NCI-H146 (cell line): ENCODE measurements around the gene SLC6A17.

Experiments used
- DNase-seq: peaks from one replicate; lab custom pipeline; 2025; lab: John Stamatoyannopoulos, UW

The SLC6A17 gene

GRCh38 chr1:110220324-110220723 lies 70.0 kb downstream of the SLC6A17 start:
- no peak for DNase-seq

- no peak for DNase-seq
Observed at GRCh38 chr1:110221119-110221518, 70.8 kb downstream of the SLC6A17 start.

- no peak for DNase-seq
Observed at GRCh38 chr1:110223127-110223526, 72.8 kb downstream of the SLC6A17 start.

- DNase-seq = no peak
Observed at GRCh38 chr1:110223581-110223980, 73.3 kb downstream of the SLC6A17 start.

- DNase-seq = no peak
Observed at GRCh38 chr1:110224240-110224995, 74.1 kb downstream of the SLC6A17 start.

GRCh38 chr1:110225212-110225611 lies 74.9 kb downstream of the SLC6A17 start:
- no peak for DNase-seq

DNA sequence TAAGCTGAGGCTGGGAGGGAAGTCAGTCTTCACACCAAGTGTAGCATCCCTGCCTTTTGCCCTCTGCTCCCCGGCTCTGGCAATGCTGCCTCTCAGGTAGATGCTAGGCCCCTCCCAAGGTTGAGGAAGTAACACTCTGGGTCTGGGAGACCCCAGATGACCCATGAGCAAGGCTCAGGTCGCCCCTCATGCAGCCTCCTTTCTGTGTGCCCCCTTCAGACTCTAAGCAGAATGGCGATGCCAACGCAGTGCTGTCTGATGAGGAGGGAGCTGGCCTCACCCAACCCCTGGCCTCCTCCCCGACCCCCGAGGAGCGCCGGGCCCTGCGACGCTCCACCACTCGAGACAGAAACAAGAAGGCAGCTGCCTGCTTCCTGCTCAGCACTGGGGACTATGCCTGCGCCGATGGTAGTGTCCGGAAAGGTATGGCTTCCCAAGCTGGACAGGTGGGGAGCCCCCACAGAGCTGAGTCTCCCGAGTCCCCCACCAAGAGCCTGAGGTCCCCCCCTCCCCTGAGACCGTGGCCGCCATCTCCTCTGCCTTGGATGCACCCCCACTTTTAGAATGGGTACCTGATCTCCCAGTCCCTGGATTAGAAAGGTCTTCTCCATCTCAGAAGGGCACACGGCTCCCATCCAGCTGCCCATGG lies 75.6 kb downstream of the SLC6A17 start:
- DNase-seq = no peak

DNA sequence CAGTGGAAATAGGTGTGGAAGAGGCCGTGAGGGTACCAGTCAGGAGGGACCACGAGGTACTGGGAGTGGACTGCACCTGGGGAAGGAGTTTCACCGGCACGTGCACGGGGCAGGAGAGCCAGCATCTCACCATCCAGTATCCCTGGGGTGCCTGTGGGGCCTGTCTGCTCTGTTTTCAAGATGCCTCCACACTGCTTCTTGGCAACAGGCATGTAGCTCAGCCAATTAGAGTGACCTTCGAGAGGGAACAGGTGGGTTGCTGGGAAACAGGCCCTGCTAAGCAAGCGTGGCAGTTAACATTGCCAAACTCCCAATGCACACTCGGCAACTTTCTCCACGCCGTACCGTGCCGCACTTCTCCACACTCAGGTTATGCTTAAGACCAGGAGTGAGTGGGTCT lies 77.5 kb downstream of the SLC6A17 start:
- DNase-seq = no peak

- DNase-seq = no peak
Observed at GRCh38 chr1:110228381-110228780, 78.1 kb downstream of the SLC6A17 start.

DNA sequence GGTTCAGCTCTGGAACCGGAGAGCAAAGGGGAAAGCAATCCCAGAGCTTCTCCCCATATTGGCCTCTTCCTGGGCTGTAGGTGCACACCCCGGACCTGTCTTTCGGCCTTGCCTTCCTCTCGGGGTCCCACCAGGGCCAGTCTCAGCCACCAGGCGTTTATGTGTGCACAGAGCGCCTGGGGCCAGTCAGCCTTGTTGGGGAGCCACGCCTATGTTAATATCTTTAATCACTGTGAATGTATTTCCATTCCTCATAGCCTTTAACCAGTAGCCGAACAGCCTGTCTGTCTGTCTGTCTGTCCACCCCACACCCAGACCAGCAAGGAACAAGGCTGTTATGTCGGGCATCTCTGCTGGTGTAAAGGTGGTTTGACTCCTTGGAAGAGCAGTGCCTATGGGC lies 78.6 kb downstream of the SLC6A17 start:
- no peak for DNase-seq

DNA sequence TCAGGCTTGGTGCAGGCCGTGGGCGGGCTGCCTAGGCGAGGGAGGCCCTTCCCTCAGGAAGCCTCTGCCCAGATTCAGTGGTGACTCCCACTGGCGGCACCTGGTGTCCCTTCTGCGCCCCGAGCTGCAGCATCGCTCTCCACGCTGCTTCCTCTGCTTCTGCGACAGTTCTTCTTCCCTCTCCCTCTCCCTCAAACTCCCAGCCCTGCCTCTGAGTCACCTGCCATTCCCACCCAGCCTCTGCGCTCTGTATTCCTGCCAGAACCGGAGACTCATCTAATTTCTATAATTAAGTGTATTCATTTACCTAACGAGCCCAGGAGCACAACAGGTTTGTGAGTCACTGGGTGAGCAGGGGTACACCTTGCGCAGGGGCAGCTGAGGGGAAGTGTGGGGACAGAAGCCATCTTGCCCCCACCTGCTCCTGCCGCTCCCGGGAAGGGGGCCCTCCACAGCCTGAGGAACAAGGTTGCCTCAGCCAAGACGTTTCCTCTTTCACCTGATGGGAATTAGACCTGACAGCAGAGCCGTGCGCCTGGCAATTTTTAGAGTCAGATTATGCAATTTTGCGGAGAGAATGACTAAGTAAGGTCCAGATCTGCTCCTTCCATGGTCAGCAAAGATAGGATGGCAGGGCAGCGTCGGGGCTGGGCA lies 79.2 kb downstream of the SLC6A17 start:
- no peak for DNase-seq

DNA sequence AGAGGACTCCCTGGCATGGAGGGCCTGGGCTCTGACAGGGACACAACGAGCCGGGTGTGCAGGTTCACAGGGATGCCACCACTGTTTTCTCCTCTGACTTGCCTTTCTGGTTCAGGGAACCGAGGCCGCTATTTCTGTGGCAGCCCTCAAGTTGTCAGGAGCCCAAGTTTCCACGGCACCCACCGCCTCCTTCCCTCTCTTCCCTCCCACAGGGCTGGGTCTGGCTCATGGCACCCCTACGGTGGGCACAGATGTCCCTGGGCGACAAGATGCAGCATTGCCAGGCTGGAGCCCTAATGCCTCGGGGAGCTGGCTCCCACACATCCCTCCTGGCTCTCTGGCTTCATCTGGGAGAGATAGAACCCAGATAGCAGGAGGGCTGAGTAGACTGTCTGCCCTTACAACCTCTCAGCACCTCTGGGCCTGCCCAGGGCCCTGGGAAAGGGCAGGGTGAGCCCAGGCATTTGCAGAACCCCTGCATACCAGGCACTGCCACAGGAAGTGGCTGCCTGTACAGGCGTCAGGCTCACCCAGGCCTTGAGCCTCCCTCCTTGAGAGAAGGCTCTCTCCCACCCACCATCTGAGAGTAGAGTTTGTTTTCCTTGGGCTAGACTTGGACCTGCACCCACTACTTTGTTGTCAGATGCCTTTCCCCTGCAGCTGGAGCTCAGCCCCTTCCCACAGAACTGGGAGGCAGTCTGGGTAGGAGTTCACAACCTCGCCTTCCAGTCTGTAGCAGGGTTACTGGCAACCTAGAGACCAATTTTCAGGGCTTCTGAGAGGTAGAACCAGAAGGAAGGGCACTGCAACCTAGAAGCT lies 80.3 kb downstream of the SLC6A17 start:
- no peak for DNase-seq

GRCh38 chr1:110233861-110234260 lies 83.6 kb downstream of the SLC6A17 start:
- peak; percentile 96 for DNase-seq

DNA sequence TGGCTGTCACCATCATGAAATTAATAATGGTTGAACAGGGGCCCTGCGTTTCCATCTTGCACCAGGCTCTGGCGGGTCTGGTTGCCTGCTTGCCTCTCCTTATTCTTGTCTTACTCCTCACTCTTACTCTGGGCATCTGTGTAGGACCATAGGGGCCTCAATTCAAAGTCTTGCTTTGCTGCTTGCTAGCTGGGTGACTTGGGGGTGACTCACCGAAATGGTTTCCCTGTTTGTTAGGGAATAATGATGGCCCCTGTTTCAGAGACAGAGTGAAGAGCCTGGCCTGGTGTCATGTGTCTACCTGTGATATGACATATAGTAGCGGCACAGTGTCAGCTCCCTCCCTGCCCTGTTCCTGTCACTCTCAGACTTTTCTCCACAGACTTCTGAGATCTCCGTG lies 84.4 kb downstream of the SLC6A17 start:
- no peak for DNase-seq

- DNase-seq = no peak
Observed at GRCh38 chr1:110235181-110235833, 85.0 kb downstream of the SLC6A17 start.

GRCh38 chr1:110235834-110236682 lies 85.8 kb downstream of the SLC6A17 start:
- DNase-seq = no peak

- DNase-seq = no peak
Observed at GRCh38 chr1:110237386-110238152, 87.3 kb downstream of the SLC6A17 start.

DNA sequence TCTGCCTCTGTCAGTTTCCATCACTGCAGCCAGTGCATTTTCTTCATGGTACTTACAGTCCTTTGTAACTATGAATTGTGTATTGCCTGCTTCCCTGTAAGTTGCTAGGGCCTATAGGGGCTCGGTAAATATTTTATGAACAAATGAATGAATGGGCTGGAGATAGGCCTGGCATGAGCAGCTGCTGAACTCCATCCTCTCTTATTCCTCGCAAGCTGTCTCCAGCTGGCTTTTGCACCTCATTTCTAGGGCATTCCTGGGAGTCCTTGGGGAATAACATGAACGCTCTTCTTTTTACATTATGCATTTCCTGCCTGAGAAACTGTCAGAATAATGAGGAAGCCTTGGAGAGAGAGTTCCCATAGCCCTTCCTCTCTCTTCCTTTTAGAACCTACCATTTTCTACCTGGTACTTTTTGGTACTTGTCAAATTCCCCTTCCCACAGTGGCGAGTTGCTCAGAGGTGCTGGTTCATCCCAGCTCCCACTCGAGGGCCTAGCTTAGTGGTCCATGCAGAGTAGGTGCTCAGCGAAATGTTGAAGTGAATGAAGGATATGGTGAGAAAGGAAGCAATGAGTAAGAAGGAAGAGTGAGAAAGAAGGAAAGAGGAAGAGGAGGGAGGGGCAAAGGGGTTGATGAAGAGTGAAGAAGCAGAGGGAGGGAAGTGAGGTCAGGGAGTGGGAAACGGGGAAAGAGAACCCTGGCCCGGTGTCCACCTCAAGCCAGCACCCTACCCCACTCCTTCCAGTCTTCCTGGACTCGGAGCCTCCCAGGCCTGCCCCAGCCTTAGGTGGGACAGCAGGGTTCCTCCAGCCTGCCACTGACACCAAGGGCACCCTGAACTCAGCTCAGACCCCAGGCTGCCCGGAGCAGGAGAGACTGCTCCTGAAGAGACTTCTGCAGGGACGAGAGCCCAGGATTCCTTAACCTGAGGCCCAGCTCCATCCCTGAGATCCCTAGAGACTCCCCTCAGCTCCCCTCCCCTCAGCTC lies 89.4 kb downstream of the SLC6A17 start:
- no peak for DNase-seq
